IPS-NIHi7 (cell line): Measurements from ENCODE around the gene SYCE3.
"Not testable (repeated sequence)": the region's sequence is repeated elsewhere in the genome, so short reads cannot be mapped to it uniquely, and the experiment has no call there.

Experiments used
- DNase-seq: peaks from one replicate; pipeline ENCODE4 v3.0.0; 2012; ENCODE audit warnings: mixed read lengths; ENCODE audit errors: extremely low spot score

SYCE3 gene

DNA sequence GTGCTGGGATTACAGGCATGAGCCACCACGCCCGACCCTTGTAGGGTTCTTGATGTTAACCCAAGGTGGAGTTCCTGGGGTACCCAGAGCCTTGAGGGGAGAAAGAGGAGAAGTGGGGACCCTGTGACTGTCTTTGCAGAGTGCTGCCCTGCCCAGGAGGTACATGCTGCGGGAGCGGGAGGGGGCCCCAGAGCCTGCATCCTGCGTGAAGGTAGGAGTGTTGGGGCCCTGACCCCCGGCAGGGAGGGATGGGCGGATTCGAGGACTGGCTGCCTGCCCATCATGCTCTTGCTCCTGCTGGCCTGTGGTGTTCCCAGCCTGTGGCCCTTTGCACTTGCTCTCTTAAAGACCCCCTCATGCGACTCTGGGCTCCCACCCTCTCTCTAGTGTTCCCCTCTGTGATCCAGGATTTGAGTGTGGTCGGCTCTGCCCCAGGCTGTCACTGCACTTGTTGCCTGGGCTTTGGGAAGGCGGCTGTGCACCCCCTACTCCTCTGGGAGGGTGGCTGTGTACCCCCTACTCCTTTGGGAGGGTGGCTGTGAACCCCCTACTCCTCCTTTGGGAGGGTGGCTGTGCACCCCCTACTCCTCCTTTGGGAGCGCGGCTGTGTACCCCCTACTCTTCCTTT is 41.8 kb downstream of the SYCE3 start:
- no peak for DNase-seq

- not testable (repeated sequence) for DNase-seq
Observed at GRCh38 chr22:50520184-50520583, 42.5 kb downstream of the SYCE3 start.

DNA sequence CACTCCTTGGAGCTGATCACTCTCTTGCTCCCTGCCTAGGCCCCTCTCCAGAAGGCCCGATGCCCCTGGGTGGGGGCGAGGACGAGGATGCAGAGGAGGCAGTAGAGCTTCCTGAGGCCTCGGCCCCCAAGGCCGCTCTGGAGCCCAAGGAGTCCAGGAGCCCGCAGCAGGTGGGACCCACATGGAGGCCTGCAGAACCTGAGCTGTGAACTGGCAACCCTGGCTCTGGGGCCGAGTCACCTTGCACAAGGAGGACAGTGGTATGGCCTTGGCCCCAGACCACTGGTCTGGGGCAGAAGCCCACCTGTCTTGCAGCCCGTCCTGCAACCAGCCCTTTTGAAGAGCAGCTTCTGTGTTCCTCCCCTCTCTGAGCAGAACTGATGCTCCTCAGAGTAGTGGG is 43.6 kb downstream of the SYCE3 start:
- DNase-seq: no peak

- DNase-seq: no peak
Observed at GRCh38 chr22:50518606-50519005, 44.1 kb downstream of the SYCE3 start.

GRCh38 chr22:50517495-50518260 is 45.0 kb downstream of the SYCE3 start:
- no peak for DNase-seq

GRCh38 chr22:50516891-50517290 is 45.8 kb downstream of the SYCE3 start:
- DNase-seq: no peak

DNA sequence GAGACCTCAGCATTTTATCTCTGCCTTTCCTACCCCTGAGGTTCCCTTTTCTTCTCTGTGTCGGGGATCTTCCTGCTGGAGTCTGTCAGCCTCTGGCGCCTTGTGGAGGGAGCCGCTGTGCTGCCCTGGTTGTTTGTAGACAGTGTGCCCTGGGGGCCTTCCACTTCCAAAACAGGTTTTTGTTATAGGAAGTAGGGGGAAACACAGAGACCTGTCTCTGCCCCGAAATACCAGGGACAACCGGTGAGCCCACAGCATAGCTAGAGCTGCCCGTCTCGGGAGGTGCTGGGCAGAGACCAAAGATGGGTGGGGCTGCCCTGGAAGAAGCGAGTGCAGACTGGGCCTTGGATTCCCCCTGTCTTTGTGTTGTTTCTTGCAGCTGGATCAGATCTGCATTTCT is 46.7 kb downstream of the SYCE3 start:
- DNase-seq: no peak

DNA sequence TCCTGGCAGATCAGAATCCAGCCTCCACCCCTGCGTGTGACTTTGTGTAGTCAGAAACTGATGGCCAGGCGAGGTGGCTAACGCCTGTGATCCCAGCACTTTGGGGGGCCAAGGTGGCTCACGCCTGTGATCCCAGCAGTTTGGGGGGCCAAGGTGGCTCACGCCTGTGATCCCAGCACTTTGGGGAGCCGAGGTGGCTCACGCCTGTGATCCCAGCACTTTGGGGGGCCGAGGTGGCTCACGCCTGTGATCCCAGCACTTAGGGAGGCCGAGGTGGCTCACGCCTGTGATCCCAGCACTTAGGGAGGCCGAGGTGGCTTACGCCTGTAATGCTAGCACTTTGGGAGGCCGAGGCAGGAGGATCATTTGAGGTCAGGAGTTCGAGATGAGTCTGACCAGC is 49.5 kb downstream of the SYCE3 start:
- no peak for DNase-seq

- DNase-seq: no peak
Observed at GRCh38 chr22:50508897-50509296, 53.8 kb downstream of the SYCE3 start.

DNA sequence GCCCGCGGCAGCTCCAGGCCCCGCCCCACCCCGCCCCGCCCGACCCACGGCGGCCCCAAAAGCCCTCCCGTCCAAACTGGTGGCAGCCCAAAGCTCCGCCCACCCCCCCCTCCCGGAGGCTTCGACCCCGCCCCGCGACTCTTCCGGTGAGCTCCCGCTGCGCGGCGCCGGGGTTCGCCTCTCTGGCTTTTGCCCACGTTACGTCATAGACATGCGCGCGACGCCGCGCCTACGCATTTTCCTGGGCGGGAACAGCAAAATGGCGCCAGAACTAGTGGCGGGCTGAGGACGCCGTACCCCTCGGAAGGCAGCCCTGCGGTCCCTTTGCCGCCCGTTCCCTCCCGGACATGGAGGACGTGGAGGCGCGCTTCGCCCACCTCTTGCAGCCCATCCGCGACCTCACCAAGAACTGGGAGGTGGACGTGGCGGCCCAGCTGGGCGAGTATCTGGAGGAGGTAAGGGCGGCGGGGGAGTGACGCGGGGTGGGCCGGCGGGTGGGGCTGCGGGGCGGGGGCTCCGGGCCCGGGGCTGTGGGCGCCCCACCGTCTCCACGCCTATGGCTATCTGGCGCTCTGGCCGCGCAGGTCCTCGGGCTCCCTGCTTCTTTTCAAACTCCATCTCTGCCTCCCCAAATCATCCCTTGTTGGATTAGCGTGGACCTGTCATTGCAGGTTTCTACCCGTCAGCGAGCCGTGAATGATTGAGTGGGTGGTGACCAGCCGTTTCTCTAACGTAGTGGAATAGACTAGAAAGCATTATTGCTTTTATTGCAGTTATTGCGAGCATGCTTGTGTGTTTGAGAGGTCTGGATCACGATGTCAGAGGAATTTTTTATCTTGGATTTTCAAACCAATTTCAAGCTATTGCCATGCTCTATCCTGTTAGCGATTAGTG is 54.5 kb downstream of the SYCE3 start, which contains the start of gene NCAPH2:
Gene NCAPH2 (plus strand): TSS at position 234 of the 894 bp plus-strand sequence. CDS start 114 bp downstream, at position 348.
- peak; percentile 100 for DNase-seq

DNA sequence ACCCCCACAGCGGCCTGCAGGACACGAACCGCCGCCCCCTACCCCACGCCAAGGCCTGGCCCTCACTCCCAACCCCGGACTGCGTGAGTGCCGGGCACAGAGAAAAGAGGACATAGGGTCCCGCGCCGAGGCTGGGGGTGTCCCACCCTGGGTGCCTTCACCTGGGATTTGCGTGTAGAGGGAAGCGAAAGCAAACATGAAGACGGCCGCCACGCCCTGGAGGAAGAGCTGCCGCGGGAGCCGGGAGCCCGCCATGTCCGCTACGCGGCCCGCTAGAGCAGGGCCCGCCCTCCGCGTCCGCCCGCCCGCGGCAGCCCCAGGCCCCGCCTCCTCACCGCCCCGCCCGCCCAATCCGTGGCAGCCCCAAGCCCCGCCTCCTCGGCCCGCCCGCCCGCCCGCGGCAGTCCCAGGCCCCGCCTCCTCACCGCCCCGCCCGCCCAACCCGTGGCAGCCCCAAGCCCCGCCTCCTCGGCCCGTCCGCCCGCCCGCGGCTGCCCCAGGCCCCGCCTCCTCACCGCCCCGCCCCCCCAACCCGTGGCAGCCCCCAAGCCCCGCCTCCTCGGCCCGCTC is 55.2 kb downstream of the SYCE3 start, which contains the start of gene LMF2:
Gene LMF2 (minus strand): TSS at position 282 of the 570 bp plus-strand sequence. CDS start 27 bp downstream, at position 255.
- DNase-seq: peak; percentile 95

DNA sequence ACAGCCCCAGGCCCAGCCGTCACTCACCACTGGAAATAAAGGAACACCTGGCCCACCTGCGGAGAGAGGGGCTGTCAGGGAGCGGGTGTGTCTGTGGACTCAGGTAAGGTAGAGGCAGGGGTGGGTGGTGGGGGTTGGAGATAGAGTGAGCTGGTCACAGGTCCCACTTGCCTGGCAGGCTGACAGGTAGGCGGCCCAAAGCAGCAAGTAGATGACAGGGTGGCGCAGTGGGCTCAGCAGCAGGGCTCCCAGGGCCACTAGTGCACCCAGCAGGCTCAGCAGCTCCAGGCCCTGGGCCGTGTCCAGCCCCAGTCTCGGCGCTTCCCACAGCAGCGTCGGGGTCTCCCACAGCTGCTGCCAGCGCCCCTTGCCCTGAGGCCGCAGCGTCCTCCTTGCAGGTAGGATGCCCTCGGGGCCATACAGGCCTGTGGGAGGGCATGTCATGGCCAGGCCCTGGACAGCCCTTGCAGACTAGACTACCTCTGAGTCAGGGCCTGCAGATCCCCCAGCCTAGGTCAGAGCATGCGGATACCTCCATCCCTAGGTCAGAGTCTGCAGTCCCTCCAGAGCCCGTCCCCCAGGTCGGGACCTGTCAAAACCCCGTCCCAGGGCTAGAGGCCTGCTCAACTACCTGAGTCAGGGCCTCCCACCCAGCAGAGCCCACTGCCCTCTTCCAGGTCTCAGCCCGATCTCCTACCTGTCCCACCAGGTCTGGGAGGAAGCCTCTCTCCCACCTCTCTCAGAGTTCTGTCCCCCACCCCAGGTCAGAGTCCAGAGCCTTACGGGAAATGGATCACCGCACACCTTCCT is 55.9 kb downstream of the SYCE3 start:
- no peak for DNase-seq

- no peak for DNase-seq
Observed at GRCh38 chr22:50505776-50506610, 56.7 kb downstream of the SYCE3 start.

GRCh38 chr22:50505276-50505775 is 57.4 kb downstream of the SYCE3 start:
- DNase-seq: no peak

GRCh38 chr22:50504369-50505211 is 58.1 kb downstream of the SYCE3 start:
- no peak for DNase-seq

- DNase-seq: no peak
Observed at GRCh38 chr22:50503475-50504145, 59.1 kb downstream of the SYCE3 start.

DNA sequence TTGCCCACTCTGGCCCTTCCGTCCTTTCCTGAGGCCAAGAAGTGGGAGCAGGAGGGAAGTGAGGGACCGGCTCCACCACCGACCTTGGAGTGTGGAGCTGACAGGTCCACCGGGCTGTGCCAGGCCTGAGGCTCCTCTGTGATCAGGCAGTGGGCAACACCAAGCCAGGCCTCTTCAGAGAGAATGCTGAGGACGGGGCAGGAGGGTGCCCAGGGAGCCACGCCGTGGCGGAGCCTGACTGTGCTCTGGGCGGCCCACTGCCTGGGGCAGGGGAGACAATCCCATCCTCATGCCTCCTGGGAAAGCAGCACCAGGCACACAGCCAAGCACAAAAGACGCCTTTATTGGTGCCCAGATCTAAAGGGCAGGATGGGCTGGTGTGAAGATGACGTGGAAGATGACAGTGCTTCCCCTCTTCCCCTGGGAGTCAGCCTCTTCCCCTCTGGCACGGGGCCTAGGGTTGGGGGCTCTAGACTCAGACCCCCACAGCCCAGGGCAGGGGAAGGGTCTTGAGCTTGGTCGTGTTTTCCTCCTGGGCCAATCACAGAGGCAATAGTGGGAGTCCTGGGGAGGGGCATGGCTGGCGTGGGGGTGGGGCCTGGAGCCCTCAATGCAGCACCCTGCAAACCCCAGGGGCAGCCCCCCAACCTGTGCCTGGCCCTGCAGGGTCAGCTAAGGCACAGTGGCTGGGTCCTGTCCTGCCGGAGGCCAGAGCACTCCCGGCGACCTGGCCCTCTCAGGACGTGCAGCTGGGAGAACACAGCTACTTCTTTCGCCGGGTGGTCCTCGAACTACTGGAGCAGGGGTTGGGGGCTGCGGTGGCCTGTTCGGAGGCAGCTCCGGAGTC is 59.9 kb downstream of the SYCE3 start:
- no peak for DNase-seq
